IgD-negative memory B cell (primary cell): ENCODE data around the gene ZNF423. TPM values are rescaled to one million over a fixed set of nuclear protein-coding genes. Genes with fewer than 3 reads are reported as not detected.

Source experiments
- H3K27ac Mint-ChIP-seq, 3 donors: one replicate each; pipeline ENCODE4 v1.8.0; 2020 to 2022; ENCODE audit warnings: mild to moderate bottlenecking in 3 of 3, mixed read lengths in 3 of 3, moderate library complexity in 1 of 3
- H3K27me3 Mint-ChIP-seq: one replicate; pipeline ENCODE4 v1.8.0; 2021; ENCODE audit warnings: mixed read lengths
- H3K36me3 Mint-ChIP-seq: one replicate; pipeline ENCODE4 v1.8.0; 2020; ENCODE audit warnings: mild to moderate bottlenecking, mixed read lengths
- H3K4me1 Mint-ChIP-seq, 3 donors: one replicate each; pipeline ENCODE4 v1.8.0; 2020 to 2022; ENCODE audit warnings: mixed read lengths in 3 of 3, mild to moderate bottlenecking in 1 of 3
- H3K4me3 Mint-ChIP-seq, 4 donors: one replicate each; pipeline ENCODE4 v1.8.0; 2020 to 2022; ENCODE audit warnings: mild to moderate bottlenecking in 4 of 4, mixed read lengths in 4 of 4, moderate library complexity in 3 of 4
- H3K9me3 Mint-ChIP-seq, 3 donors: one replicate each; pipeline ENCODE4 v1.8.0; 2020 to 2021; ENCODE audit warnings: mixed read lengths in 3 of 3, mild to moderate bottlenecking in 1 of 3
- polyA plus RNA-seq: library from polyadenylated mRNA; unstranded; fragments of 300-500 nt; fragmentation: Illumina TruSeq; gene quantifications from one replicate; pipeline ENCODE4 v1.2.3, GENCODE V29; 2021

Gene ZNF423
- polyA plus RNA-seq, 1 donor from 2014 or later = not detected

DNA sequence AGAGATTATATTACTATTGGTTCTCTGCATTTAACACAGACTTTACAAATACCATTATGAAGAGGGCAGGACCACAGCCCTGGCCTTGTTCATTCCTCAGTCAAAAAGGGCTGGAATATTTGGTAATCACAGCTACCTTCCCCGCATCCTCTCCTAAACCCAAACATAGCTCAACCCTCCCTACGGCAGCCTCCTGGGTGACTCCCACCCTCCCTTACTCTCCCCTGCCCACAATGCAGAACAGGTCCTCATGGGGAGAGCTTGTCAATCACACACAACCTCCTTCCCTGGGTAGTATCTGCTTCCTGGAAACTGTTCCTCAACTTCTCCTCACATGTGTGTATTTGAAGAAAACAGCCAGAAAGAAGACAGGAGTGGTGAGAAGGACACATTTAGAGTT is 258.1 kb downstream of the ZNF423 start:
- Mint-ChIP-seq H3K36me3 (no peaks in the 10 kb centered on the region), H3K27ac (no peak overlapping the region), H3K4me3 (peak overlapping the region in 1 of 4 donors; percentile 52), H3K9me3 (no peaks in the 10 kb centered on the region), H3K4me1 (peaks cover 0 to under 1% (median 0%) of the 10 kb centered on the region in 3 donors), H3K27me3 (peaks cover 9% of the 10 kb centered on the region)

DNA sequence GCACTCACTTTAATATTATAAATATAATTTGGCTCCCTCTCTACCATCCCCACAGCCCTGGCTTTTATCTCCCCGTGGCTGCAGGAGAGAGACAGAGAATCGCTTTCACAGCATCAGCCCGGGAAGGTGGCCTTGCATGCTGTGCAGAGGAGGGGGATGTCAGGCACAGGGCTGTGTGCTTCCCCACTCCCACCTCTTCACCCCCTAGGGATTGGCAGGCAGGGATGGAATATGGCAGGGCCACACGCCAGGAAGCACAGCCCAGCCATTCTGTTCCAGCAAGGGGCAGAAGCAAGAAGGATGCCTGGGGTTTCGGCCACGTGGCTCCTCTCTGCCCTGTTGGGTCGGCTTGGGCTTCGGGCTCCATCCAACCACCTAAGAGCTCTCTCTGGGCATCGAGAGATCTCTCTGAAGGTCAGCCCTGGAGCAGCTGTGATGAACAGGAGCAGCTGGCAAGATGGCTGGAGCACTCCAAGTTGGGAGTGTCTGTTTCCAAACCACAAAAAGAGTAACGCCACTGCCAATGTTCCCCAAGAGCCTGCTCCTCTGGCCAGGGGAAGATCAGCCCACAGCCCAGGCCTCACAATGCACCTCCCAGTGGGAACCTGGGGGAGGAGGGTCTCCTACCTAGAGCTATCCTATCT is 259.1 kb downstream of the ZNF423 start:
- no peak overlapping the region for H3K4me3 Mint-ChIP-seq
- H3K4me1 Mint-ChIP-seq = peaks cover 0 to 5% (median 0%) of the 10 kb centered on the region in 3 donors
- peaks cover 9% of the 10 kb centered on the region for H3K27me3 Mint-ChIP-seq
- H3K9me3 Mint-ChIP-seq = no peaks in the 10 kb centered on the region
- H3K27ac Mint-ChIP-seq = peak overlapping the region in 1 of 3 donors; percentile 5
- no peaks in the 10 kb centered on the region for H3K36me3 Mint-ChIP-seq

DNA sequence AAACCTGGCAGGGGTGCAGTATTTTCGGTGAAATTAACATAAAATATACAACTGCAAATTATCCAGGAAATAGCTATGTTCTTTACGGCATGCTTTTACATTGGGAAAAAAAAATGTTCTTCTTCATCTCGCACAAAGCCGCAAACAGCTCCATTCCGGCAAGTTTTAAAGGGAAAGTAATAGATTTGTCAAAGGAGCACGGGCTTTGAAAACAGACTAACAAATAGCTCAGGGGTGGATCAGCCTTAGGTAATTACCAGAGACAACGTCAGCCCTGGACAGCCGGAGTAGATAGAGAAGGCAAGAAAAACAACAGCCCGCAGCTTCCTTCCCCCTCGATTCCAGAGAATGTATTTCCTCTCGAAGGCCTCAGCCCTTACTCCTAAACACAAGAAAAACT is 259.8 kb downstream of the ZNF423 start:
- H3K4me1 Mint-ChIP-seq = peaks cover 0 to 5% (median 0%) of the 10 kb centered on the region in 3 donors
- H3K27me3 Mint-ChIP-seq = peaks cover 9% of the 10 kb centered on the region
- H3K4me3 Mint-ChIP-seq = no peak overlapping the region
- no peak overlapping the region for H3K27ac Mint-ChIP-seq
- no peaks in the 10 kb centered on the region for H3K9me3 Mint-ChIP-seq
- H3K36me3 Mint-ChIP-seq = no peaks in the 10 kb centered on the region

DNA sequence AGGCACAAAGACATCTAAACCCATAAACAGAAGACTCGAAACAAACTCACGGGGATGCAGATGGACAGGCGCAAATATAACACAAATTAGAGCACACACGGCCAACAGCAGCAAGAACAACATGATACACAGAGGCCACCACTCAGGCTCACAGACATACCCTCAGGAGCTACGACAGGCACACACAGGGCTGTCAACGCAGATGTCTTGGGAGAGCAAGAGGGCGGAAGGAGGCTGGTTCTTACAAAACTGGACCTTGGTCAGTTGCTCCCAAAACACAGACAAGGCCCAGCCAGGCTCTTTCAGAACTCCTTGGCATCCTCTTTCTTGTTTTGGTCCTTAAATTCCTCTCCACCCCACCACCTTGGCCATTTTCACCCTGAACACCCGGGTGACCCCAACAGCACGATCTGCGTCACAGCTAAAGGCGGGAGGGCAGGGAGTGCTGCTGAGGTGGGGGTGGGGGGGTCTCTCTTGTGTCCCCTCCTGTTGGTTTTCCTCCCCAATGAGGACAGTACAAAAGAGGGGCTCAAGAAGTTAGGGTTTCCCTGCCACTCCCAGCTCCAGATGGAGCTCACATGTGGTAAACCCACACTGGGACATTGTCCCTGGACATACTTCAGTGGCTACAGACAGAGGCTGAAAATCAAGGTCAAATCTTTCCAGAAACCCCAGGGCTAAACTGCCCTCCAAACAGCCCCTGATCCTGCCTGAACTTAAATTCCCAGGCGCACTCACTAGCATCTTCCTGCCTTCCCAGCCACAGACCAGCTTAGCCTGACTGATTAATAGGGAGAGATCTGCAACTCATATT is 261.0 kb downstream of the ZNF423 start:
- Mint-ChIP-seq H3K27me3 (peaks cover 9% of the 10 kb centered on the region), H3K4me3 (no peak overlapping the region), H3K36me3 (no peaks in the 10 kb centered on the region), H3K27ac (no peak overlapping the region), H3K9me3 (no peaks in the 10 kb centered on the region), H3K4me1 (peaks cover 0 to 7% (median 0%) of the 10 kb centered on the region in 3 donors)

DNA sequence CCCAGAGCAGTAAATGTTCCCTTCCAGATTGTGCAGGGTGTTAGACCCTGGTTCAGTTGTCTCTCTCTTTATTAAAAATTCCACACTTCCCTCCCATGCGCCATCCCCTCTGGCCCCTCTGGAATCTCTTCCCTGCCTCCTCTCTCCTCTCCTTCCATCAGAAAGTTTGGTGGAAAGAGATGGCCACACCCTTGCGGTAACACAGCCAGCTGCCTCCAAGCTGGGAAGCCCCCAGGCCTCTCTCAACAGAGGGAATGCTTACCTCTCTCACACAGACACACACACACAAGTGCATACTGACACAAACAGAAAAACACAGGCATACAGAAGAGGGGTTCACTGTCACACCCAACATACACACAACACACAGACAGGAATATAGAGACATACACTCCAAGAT is 261.8 kb downstream of the ZNF423 start:
- peaks cover 9% of the 10 kb centered on the region for H3K27me3 Mint-ChIP-seq
- no peak overlapping the region for H3K27ac Mint-ChIP-seq
- peaks cover 0 to 7% (median 0%) of the 10 kb centered on the region in 3 donors for H3K4me1 Mint-ChIP-seq
- H3K4me3 Mint-ChIP-seq = no peak overlapping the region
- H3K36me3 Mint-ChIP-seq = no peaks in the 10 kb centered on the region
- H3K9me3 Mint-ChIP-seq = no peaks in the 10 kb centered on the region

DNA sequence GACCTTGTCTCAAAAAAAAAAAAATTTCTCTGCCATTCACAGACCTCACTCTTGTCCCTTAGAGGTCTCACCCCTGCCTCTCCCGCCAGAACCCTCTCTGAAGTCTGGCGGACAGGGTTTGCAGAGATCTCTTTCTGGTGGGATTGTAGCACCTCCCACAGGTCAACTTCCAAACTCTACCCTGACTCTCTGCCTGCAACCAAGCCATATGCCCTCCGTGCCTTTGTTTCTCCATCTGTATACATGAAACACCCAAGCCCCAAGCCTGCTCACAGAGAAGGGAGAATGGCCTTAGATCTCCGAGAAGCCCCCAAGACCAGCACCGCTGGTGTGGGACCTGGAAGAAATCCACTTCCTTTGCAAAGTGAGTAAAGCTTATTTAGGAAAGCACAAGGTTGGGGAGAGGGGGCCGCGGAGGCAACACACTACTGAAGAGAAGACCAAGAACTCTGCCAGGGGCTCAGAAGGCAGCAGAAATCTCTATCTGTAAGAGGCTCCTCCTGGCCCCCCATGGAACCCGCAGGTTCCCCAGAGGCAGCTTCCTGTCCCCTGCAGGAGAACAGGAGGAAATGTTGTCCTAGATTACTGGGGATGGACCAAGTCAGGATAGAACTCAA is 262.4 kb downstream of the ZNF423 start:
- Mint-ChIP-seq H3K4me1 (peaks cover 0 to 7% (median 0%) of the 10 kb centered on the region in 3 donors), H3K27me3 (peaks cover 9% of the 10 kb centered on the region), H3K36me3 (no peaks in the 10 kb centered on the region), H3K4me3 (no peak overlapping the region), H3K9me3 (no peaks in the 10 kb centered on the region), H3K27ac (no peak overlapping the region)

DNA sequence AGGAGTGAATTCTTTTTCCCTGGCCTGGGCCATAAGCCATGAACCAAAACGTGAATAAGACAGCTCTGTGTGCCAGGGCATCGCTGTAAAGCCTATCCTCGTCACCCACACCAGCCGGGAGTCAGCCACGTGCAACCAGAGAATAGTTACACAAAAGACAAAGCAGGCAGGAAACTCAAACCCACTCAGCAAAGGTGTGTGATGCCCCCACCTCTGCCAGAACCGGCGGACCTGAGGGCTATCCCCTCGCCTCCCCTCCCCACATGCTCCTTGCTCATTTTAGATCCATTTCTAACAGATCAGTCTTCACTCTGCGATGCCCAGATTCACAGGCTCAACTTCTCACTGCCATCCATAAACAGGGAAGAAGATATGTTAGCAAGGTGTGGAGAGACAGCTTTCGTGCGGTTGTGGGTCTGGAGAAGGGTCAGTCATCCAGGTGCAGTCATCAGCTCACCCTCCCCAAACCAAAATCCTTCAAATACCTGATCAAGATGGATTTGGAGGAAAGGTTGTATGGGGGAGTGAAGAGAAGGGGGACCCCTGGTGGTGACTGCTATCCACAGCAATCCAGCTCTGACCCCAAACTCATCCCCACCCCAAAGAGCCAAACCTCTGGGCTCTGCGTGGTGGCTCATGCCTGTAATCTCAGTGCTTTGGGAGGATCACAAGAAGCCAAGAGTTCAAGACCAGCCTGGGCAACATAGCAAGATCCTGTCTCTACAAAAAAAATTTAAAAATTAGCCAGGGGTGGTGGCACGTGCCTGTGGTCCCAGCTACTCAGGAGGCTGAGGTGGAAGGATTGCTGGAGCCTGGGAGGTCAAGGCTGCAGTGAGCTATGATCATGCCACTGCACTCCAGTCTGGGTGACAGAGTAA is 263.1 kb downstream of the ZNF423 start:
- Mint-ChIP-seq H3K4me3 (peak overlapping the region in 1 of 4 donors; percentile 34), H3K9me3 (no peaks in the 10 kb centered on the region), H3K36me3 (no peaks in the 10 kb centered on the region), H3K4me1 (peaks cover 0 to 7% (median 0%) of the 10 kb centered on the region in 3 donors), H3K27ac (no peak overlapping the region), H3K27me3 (peaks cover 9% of the 10 kb centered on the region)

DNA sequence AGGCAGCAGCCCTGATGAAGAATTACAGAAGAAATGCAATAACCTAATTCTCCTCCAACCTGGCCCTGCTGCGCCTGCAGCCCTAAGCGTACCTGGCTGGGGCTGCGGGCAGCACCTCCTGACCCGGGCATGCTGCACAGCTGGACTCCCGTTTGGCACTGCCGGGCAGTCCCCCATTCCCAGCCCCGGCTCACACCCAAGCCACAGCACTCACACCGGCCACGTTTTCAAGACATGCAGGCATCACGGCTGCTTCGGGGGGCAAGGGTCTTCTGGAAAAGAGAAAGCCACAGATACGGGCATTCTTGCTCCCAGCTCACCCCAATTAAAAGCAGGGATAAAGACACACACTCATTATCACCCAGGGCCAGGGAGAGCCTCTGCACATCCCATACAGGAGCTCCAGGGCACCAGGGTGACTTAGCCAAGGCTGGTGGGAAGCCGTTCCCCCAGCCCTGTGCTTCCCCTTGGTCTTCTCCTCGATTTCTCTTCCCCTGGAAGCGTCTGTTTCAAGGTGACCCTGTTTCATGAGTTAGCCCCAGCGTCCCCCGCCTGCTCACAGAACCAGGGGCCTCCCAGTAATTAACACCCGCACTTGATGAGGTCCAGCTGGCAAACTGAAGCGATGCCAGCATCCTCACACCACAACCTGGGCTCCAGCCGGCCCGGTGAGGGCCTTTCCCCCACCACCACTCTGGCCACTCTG is 265.6 kb downstream of the ZNF423 start:
- Mint-ChIP-seq H3K4me3 (no peak overlapping the region), H3K36me3 (no peaks in the 10 kb centered on the region), H3K9me3 (no peaks in the 10 kb centered on the region), H3K27ac (no peak overlapping the region), H3K27me3 (peaks cover 9% of the 10 kb centered on the region), H3K4me1 (peaks cover 0 to 7% (median 0%) of the 10 kb centered on the region in 3 donors)

DNA sequence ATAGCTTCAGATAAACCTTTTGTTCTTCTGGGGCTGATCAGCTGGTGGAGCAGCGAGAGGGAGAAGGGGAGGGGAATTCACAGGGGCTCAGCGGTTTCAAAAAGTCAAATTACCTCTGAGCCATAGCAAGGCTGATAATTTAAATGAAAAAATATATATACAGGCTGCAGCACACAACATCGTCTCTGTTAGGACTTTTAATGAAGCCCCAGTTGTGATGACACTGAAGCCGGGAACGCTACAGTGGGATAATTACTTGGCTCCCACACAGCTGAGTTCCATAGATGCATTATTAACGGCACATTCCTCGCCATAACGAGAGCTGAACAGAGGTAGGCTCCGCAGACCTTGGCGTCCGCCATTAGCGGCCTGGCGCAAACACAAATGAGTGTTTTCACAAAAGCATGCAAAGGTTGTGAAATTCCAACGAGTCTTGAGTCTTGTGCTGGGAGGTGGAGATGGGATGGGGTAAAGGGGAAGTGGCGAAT is 266.3 kb downstream of the ZNF423 start:
- Mint-ChIP-seq H3K27ac (no peak overlapping the region), H3K27me3 (peaks cover 9% of the 10 kb centered on the region)

DNA sequence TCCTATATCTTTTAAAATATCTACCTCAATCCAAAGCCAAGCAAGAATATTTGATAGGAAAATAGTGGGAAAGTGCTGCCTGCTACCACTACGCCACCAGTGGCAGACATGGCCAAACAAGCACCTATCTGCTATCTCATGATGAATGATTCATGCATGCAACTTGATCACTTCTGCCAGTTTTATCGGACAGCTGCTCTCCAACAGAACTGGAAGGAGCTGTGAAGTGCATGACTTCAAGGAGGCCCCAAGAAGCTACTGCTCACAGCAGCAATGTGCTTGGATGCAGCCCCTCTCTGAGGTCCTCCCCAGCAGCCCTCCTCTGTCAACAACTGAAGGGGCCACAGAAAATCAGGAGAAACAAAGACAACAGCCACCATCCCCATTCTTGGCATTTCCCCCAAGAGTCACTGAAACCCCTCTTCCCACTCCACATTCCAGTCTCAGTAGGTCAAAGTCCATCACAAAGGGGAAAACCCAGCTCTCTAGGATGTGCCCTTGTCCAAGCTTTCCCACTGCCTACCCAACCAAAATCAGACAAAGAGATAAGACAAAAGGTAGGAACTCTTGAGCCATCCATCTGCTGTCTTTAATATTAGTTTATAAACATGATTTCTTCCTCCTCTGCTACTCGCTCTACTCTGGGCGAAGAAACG is 267.1 kb downstream of the ZNF423 start:
- Mint-ChIP-seq H3K36me3 (no peaks in the 10 kb centered on the region), H3K4me1 (peaks cover 0 to 7% (median 0%) of the 10 kb centered on the region in 3 donors), H3K9me3 (no peaks in the 10 kb centered on the region)

More for the DNA sequence above, 266.3 kb downstream of the ZNF423 start:
- Mint-ChIP-seq H3K9me3 (no peaks in the 10 kb centered on the region), H3K36me3 (no peaks in the 10 kb centered on the region), H3K4me1 (peaks cover 0 to 7% (median 0%) of the 10 kb centered on the region in 3 donors), H3K4me3 (no peak overlapping the region)

DNA sequence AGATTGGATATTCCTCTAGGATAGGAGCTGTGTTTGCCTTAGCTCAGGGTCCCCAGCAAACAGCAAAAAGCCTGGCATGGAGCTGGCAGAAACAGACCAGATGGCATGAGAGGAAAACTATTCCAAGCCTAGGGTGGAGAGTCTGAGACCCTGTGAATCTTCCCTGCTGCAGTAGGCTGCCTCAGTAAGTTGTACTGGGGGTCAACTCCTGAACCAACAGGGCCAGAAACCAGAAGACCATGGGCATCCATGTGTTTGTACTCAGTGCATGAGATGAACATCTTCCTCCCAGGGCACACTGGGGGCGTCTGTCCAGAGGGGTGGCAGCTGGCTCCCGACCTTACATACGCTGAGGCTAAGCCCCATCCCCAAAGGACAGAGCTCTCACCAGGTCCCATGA is 267.9 kb downstream of the ZNF423 start:
- no peak overlapping the region for H3K4me3 Mint-ChIP-seq
- peaks cover 3% of the 10 kb centered on the region for H3K27me3 Mint-ChIP-seq
- no peaks in the 10 kb centered on the region for H3K36me3 Mint-ChIP-seq
- H3K9me3 Mint-ChIP-seq = no peaks in the 10 kb centered on the region
- H3K27ac Mint-ChIP-seq = no peak overlapping the region
- H3K4me1 Mint-ChIP-seq = peaks cover 0 to 7% (median 0%) of the 10 kb centered on the region in 3 donors

More for the DNA sequence above, 267.1 kb downstream of the ZNF423 start:
- H3K27me3 Mint-ChIP-seq = peaks cover 4% of the 10 kb centered on the region
- H3K27ac Mint-ChIP-seq = no peak overlapping the region
- H3K4me3 Mint-ChIP-seq = no peak overlapping the region

DNA sequence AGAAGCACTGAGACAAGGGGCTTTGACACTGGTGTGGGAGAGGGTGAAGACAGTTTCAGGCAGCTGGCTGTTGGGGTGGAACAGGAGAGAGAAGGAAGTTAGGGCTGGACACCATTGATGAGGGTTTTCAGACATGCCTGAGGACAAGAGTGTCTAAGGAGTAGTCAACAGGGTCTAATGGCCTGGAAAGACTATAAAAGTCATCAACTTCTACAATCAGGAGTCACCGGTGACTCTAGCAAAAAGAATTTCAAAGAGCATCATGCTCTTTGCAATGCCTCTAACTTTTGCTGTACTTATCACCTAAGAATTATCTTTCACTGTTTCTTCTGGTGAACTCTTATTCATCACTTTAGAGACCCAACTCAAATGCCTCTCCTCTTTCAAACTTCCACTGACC is 268.4 kb downstream of the ZNF423 start:
- no peak overlapping the region for H3K27ac Mint-ChIP-seq
- peaks cover 0 to 4% (median 0%) of the 10 kb centered on the region in 3 donors for H3K4me1 Mint-ChIP-seq
- no peak overlapping the region for H3K4me3 Mint-ChIP-seq
- H3K27me3 Mint-ChIP-seq = peaks cover 2% of the 10 kb centered on the region
- H3K9me3 Mint-ChIP-seq = no peaks in the 10 kb centered on the region
- H3K36me3 Mint-ChIP-seq = no peaks in the 10 kb centered on the region
